NCI-H1105 (cell line): ENCODE measurements around the gene SMCHD1.
"Not testable (repeated sequence)": the region's sequence is repeated elsewhere in the genome, so short reads cannot be mapped to it uniquely, and the experiment has no call there.

Experiments used
- DNase-seq: peaks from one replicate; lab custom pipeline; 2025; lab: John Stamatoyannopoulos, UW

SMCHD1 gene

GRCh38 chr18:2818281-2818680 lies 162.8 kb downstream of the SMCHD1 start:
- DNase-seq, result no peak

DNA sequence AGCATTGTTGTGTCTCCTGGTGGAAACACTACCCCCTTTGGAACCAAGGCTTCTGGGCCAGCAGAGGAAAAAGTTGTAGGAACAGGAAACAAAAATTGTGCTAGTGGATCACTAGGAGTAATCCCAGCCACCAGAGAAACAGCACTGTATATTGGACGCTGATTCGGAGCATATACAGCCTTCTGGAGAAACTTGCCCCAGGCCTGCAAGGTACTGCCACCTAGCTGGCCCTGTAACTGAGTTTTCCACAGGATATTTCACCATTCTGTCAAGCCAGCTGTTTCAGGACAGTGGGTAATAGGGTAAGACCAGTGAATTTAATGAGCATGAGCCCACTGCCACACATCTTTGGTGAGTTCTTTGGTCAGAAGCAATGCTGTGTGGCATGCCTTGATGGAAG lies 166.2 kb downstream of the SMCHD1 start:
- no peak for DNase-seq

- no peak for DNase-seq
These were observed 166.8 kb downstream of the SMCHD1 start for GRCh38 chr18:2822213-2822921.

DNA sequence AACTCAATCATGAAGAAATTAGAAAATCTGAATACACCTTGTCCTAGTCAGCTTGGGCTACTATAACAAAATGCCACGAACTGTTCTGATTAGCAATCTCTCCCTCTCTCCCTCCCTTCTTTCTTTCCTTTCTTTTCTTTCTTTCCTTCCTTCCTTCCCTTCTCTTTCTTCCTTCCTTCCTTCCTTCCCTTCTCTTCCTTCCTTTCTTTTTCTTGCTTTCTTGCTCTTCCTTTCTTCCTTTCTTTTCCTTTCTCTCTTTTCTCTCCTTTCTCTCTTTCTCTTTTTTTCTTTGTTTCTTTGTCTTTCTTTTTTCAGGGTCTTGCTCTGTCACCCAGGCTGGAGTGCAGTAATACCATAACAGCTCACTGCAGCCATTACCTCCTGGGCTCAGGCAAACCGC lies 167.7 kb downstream of the SMCHD1 start:
- no peak for DNase-seq

GRCh38 chr18:2823966-2824365 lies 168.4 kb downstream of the SMCHD1 start:
- DNase-seq, result no peak

DNA sequence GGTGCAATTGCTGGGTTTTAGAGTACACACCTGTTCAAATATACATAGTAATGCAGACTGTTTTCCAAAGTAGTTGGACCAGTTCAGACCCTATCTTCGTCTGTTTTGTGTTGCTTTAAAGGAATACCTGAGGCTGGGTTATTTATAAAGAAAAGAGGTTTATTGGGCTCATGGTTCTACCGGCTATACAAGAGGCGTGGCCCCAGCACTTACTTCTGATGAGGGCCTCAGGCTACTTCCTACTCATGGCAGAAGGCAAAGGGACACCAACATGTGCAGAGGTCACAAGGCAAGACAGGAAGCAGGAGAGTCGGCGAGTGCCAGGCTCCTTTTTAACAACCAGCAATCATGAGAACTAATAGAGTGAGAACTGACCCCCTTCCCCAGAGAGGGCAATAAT lies 169.3 kb downstream of the SMCHD1 start:
- DNase-seq, result no peak

DNA sequence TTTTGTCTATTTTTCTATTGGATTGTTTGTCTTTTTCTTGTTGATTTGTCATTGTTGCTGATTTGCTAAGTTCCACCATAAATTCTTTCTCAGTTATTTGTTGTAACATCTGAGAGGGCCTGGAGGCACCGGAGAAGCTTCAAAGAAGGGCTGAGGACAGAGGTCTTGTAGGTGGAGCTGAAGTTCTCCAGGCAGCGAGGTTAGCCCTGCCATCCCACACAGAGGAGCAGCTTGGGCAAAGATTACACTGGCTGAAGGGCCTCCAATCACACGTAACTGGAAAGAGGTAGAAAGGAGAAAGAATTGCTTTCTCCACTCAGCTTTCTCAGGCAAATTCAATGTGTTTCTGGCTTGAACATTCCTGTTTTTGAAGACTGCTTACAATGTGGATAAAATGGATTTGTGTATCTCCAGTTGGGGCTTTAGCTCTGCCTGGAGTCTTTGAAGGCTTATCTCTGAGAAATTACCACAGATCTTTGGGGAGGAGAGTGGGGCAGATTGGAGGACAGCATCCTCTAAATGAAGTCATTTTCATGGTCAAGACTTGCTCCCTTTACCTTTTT lies 170.2 kb downstream of the SMCHD1 start:
- no peak for DNase-seq

- no peak for DNase-seq
These were observed 171.1 kb downstream of the SMCHD1 start for GRCh38 chr18:2826581-2826980.

DNA sequence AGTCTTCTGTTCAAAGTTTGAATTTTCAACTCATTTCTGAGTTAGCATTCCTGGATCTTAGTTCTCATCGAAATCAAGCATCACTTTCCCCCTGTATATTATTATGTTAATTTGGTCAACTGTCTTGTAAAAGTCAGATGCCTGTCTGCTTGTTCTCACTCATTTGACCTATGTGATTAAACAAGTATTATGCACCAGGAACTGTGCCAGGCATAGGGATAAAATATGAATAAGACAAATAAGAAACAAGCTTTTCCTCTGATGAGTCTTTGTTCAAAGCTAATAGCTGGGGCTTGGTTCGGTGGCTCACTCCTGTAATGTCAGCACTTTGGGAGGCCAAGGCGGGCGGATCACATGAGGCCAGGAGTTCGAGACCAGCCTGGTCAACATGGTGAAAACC lies 171.5 kb downstream of the SMCHD1 start:
- no peak for DNase-seq

- not testable (repeated sequence) for DNase-seq
These were observed 180.6 kb downstream of the SMCHD1 start for GRCh38 chr18:2836118-2836517.

DNA sequence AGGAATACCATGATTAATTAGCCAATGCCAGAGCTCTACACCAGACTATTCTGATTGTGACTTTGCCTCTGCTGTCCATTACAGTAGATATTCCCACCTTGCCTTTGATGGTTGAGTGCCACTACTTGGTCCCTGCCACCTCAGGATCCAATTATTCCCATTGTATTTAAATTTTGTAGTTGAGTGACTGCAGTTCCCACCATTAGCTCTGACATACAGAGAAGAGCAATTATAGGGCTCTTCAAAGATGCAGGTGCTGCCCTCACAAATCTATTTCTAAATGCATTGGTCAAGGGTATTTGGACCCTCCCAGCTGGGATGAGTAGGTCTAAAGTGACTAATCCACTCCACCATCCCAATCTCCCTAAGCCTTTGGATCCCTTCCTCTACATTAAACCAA lies 181.8 kb downstream of the SMCHD1 start:
- not testable (repeated sequence) for DNase-seq

DNA sequence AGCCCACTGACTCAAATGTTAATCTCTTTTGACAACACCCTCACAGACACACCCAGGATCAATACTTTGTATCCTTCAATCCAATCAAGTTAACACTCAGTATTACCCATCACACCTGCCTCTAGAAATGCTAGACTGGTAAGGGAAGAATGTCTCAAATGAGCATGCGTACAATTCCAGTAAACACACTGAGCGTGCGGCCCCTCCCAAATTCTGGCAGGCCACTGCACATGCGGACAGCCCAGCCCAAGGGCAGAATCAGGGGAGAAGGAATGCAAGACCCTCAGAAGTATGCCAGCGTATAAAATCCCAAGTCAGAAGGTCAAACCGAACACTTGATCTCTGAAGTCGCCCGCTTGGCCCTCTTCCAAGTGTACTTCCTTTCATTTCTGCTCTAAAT lies 183.7 kb downstream of the SMCHD1 start:
- DNase-seq, result no peak

GRCh38 chr18:2840521-2840920 lies 185.0 kb downstream of the SMCHD1 start:
- no peak for DNase-seq

DNA sequence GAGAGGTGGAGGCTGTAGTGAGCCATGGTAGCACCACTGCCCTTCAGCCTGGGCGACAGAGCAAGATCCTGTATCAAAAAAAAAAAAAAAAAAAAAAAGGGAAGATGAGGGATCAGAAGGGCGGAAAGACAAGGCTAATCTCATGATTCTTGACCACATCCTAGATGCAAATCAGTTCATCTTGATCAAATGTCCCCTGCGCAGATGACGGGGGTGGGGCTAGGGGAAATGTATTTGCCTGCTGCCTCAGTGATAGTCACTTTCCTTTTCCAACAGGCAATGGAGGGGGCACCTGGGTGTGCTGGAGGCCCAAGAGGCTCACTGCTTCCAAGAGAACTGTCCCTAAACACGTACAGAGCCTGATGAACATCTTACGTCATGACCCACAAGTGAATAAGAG lies 187.6 kb downstream of the SMCHD1 start:
- DNase-seq, result no peak

DNA sequence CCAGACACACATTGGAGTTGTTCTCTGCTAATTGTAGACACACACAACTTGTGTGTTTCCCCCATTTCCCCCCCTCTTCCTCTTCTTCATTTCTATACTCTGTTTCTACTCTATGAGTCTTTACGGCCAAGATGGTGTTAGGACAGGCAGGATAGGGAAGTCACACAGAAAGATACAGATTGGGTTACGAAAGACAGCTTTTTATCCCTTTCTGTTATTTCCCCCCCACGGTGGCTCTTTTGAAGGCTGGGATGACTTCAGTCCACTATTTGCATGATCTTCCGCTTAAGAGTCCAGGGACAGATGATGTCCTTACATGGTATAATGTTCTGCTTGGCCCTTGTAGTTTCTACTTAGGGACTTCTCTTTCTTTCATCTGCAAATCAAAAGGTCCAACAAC lies 189.6 kb downstream of the SMCHD1 start:
- no peak for DNase-seq

DNA sequence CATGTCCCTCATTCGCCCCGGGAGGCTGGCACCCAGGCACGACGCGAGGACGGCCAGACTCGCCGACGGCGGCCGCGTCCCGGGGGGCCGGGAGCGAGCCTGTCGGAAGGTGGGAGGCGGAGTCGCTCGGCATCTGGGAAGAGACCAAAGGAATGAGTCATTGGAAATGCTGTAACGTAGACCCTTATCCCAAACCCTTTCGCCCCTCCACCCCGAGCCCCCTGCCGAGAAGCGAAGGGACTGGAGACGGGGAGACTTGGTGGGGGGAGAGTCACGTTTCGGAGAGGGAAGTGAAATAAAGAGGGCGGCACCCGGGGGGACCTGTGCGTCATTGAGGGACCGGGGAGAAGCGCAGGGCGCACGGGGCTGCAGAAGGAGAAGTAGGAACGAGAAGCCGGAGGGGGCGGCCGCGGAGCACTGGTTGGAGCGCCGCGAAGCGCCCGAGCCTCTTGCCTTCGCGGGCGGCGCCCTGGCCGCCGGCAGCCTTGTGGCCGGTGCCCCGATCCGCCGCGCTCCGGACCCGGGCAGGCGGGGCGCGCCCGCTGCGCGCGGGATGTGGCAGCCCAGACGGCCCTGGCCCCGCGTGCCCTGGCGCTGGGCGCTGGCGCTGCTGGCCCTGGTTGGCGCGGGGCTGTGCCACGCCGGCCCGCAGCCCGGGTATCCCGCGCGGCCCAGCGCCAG lies 191.2 kb downstream of the SMCHD1 start, which contains the start of gene EMILIN2:
EMILIN2 (plus strand) TSS at position 371 of the 681 bp plus-strand sequence; CDS start at position 554, 183 bp downstream.
- no peak for DNase-seq

DNA sequence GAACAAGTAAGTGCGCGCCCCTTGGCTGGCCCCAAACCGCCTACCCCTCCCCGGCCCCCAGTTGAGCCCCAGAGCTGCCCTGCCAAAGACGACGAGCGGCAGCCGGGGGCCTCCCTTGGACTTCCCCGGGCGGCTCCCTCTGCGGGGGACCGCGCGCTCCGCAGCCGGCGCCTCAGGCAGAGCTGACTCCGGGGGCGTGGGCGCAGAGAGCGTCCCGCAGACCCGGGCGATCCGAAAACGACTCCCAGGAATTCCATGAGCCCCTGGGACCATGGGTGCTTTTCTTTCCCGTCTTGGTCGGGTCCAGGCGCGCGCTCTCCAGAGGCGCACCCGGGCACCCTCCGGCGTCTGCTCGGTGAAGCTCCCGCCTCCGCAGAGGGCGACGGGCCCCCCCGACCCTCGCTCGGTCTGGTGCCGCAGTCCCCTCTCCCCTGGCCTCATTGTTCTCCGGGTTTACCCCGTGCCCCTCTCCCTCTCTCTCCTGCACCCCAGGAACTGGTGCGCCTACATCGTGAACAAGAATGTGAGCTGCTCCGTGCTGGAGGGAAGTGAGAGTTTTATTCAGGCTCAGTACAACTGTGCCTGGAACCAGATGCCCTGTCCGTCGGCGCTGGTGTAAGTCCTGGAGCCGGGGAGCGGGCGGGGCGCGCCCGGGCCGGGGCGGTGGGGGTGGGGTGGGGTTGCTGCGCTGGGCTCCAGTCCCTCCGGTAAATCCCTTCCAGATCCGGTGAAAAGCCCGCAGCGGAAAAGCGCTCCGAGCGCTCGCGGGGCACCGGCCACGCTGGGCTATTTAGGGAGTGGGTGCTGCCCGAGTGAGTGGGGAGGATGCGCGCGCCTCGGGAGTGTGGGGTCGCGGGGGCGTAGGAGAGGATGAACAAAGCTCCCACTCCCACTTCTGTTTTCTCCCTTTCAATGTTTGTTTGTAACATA lies 192.1 kb downstream of the SMCHD1 start:
- no peak for DNase-seq

DNA sequence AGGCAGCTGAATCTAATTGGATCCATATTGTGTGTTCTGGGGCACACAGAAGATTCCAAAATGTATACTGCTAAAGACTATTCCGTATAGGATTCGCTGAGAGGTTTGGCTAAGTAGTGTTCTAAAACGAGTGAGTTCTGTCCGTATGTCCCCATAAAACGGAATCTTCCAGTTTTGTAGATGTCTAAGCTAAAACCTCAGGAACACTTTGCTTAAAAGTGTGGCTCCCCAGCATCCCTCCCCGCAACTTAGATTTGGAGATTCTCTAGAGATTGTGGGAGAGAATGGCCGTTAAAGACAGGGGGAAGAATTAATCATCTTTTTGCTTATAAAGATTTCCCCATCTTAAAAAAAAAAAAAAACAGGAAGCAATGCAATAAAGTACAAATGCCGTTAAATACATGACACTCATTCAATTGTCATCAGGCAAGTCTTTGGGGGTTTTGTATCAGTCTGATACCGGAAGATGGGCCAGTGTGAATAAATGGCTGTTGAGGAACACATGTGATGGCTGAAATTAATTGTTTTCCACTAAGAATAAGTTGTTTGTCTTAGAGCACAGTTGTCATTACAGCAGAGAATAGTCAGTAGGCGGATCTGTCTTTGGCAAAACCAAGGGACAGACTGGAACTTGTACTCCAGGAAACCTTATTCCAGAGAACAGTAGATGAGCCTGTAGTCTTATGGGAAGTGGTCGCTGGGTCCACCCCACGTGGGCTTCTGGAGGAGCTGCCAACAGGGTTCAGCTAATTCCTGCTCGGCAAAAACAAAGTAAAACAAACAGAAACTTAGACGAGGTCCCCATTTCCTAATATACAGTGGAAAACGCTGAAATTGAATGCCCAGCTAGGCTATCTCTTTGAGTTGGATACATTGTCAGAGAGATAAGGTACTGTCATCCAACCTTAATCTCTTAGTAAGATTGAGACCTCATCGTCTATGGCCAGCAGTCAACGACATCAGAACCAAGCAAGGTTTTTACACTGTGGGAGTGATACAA lies 193.0 kb downstream of the SMCHD1 start:
- no peak for DNase-seq

GRCh38 chr18:2850816-2851215 lies 195.3 kb downstream of the SMCHD1 start:
- DNase-seq, result no peak

- no peak for DNase-seq
These were observed 196.2 kb downstream of the SMCHD1 start for GRCh38 chr18:2851771-2852170.

DNA sequence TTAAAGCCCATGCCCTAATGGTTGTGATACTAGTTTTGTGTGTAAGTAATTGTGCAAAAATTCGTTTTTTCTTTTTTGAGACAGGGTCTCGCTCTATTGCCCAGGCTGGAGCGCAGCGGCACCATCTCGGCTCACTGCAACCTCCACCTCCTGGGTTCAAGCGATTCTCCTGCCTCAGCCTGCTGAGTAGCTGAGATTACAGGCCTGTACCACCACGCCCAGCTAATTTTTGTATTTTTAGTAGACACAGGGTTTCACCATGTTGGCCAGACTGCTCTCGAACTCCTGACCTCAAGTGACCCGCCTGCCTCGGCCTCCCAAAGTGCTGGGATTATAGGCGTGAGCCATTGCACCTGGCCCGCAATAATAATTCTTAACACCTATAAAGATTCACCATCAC lies 196.9 kb downstream of the SMCHD1 start:
- DNase-seq, result not testable (repeated sequence)
